Measurements from ENCODE around the gene GBA3. TPM values are rescaled to one million over a fixed set of nuclear protein-coding genes. Genes with fewer than 3 reads are reported as not detected.

The GBA3 gene
- total RNA-seq = 0.23 TPM

DNA sequence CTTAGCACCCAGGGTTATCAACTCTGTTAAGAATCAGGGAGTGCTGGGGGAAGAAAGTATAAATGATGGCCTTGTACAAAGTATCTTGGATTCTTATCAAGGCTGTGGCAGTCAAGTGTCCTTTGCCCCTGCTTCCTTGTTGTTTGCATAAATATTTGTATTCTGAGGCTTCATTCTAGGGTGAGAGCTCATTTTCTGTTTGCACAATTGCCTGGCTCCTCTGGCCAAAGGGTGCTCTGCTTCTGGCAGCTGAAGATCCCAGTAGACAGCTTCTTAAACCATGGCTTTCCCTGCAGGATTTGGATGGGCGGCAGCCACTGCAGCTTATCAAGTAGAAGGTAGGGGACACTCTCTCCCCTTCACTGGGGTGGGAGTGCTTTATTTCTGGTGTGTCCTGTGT lies at the start of gene GBA3:
Gene GBA3 (plus strand): TSS at position 202 of the 400 bp plus-strand sequence.

Other genes with a start within 250 kb of the GBA3 start
- gene ADGRA3, start 176.9 kb upstream of the GBA3 start, total RNA-seq = 59.7 TPM